HG03108 (cell line): ENCODE measurements around the gene TSHZ3.

Source experiments
- ATAC-seq: cut with Tn5 transposase; IDR thresholded peaks from one replicate; pipeline ENCODE4 v1.9.1; 2021; ENCODE audit warnings: moderate library complexity; ENCODE audit not compliant: unreplicated experiment

TSHZ3 gene

GRCh38 chr19:31339411-31339810, 9.8 kb downstream of the TSHZ3 start:
- no peak for ATAC-seq

- ATAC-seq, result no peak
Observed at GRCh38 chr19:31338069-31338776, 11.0 kb downstream of the TSHZ3 start.

- ATAC-seq, result no peak
Observed at GRCh38 chr19:31337008-31337914, 12.0 kb downstream of the TSHZ3 start.

GRCh38 chr19:31335716-31336115, 13.5 kb downstream of the TSHZ3 start:
- no peak for ATAC-seq

GRCh38 chr19:31334849-31335624, 14.2 kb downstream of the TSHZ3 start:
- no peak for ATAC-seq

GRCh38 chr19:31334101-31334848, 15.0 kb downstream of the TSHZ3 start:
- no peak for ATAC-seq

GRCh38 chr19:31332096-31332495, 17.1 kb downstream of the TSHZ3 start:
- ATAC-seq, result no peak

- no peak for ATAC-seq
Observed at GRCh38 chr19:31331536-31331935, 17.7 kb downstream of the TSHZ3 start.

GRCh38 chr19:31330761-31331160, 18.5 kb downstream of the TSHZ3 start:
- no peak for ATAC-seq

- ATAC-seq, result no peak
Observed at GRCh38 chr19:31330237-31330636, 19.0 kb downstream of the TSHZ3 start.

- ATAC-seq, result no peak
Observed at GRCh38 chr19:31329819-31330218, 19.4 kb downstream of the TSHZ3 start.

GRCh38 chr19:31328238-31328637, 21.0 kb downstream of the TSHZ3 start:
- no peak for ATAC-seq

GRCh38 chr19:31326329-31327028, 22.8 kb downstream of the TSHZ3 start:
- no peak for ATAC-seq

- no peak for ATAC-seq
Observed at GRCh38 chr19:31325342-31325741, 23.9 kb downstream of the TSHZ3 start.

GRCh38 chr19:31319465-31319864, 29.8 kb downstream of the TSHZ3 start:
- ATAC-seq, result no peak

- ATAC-seq, result no peak
Observed at GRCh38 chr19:31318790-31319425, 30.3 kb downstream of the TSHZ3 start.

- no peak for ATAC-seq
Observed at GRCh38 chr19:31317570-31317969, 31.7 kb downstream of the TSHZ3 start.

- no peak for ATAC-seq
Observed at GRCh38 chr19:31317093-31317492, 32.1 kb downstream of the TSHZ3 start.

- no peak for ATAC-seq
Observed at GRCh38 chr19:31316201-31316951, 32.9 kb downstream of the TSHZ3 start.
